ENCODE measurements around the gene KANSL1. TPM values are rescaled to one million over a fixed set of nuclear protein-coding genes. Genes with fewer than 3 reads are reported as not detected.
"Not testable (repeated sequence)": the region's sequence is repeated elsewhere in the genome, so short reads cannot be mapped to it uniquely, and the experiment has no call there.

KANSL1 gene
- polyA plus RNA-seq, 1 donor: 38.7 TPM

GRCh38 chr17:46023783-46024388 lies 169.3 kb downstream of the KANSL1 start:
- no peak for DNase-seq (ENCODE audit: low read depth)

GRCh38 chr17:46023366-46023765 lies 169.9 kb downstream of the KANSL1 start:
- not testable (repeated sequence) for DNase-seq (ENCODE audit: low read depth)

GRCh38 chr17:46020998-46021397 lies 172.2 kb downstream of the KANSL1 start:
- DNase-seq (ENCODE audit: low read depth): no peak

- DNase-seq (ENCODE audit: low read depth): no peak
Observed at GRCh38 chr17:46020023-46020761, 173.0 kb downstream of the KANSL1 start.

GRCh38 chr17:46019408-46019925 lies 173.8 kb downstream of the KANSL1 start:
- DNase-seq (ENCODE audit: low read depth): not testable (repeated sequence)

- DNase-seq (ENCODE audit: low read depth): no peak
Observed at GRCh38 chr17:46013502-46014165, 179.6 kb downstream of the KANSL1 start.

- DNase-seq (ENCODE audit: low read depth): no peak
Observed at GRCh38 chr17:46013127-46013501, 180.1 kb downstream of the KANSL1 start.

GRCh38 chr17:46012506-46013079 lies 180.6 kb downstream of the KANSL1 start:
- DNase-seq (ENCODE audit: low read depth): no peak

GRCh38 chr17:46011711-46012505 lies 181.3 kb downstream of the KANSL1 start:
- no peak for DNase-seq (ENCODE audit: low read depth)

- no peak for DNase-seq (ENCODE audit: low read depth)
Observed at GRCh38 chr17:46010597-46011186, 182.5 kb downstream of the KANSL1 start.

GRCh38 chr17:46009681-46010596 lies 183.3 kb downstream of the KANSL1 start:
- DNase-seq (ENCODE audit: low read depth): no peak

- DNase-seq (ENCODE audit: low read depth): no peak
Observed at GRCh38 chr17:46008591-46008990, 184.6 kb downstream of the KANSL1 start.

GRCh38 chr17:46007461-46007965 lies 185.7 kb downstream of the KANSL1 start:
- DNase-seq (ENCODE audit: low read depth): no peak

GRCh38 chr17:46006082-46006481 lies 187.1 kb downstream of the KANSL1 start:
- DNase-seq (ENCODE audit: low read depth): not testable (repeated sequence)

- no peak for DNase-seq (ENCODE audit: low read depth)
Observed at GRCh38 chr17:46003907-46004748, 189.1 kb downstream of the KANSL1 start.

- no peak for DNase-seq (ENCODE audit: low read depth)
Observed at GRCh38 chr17:46002973-46003316, 190.3 kb downstream of the KANSL1 start.

- DNase-seq (ENCODE audit: low read depth): no peak
Observed at GRCh38 chr17:46002311-46002972, 190.8 kb downstream of the KANSL1 start.
